ENCODE data around the gene SIX1. TPM values are rescaled to one million over a fixed set of nuclear protein-coding genes. Genes with fewer than 3 reads are reported as not detected.

SIX1 gene
- total and polyA plus RNA-seq, 2 of the 13 experiments (the other 11 are each of a cell fraction or from before 2014, with no cell fraction given), result 1.7 to 6.5 TPM

- H3K4me3 ChIP-seq (replicated peaks in 1 of 3; ENCODE audit: insufficient read depth in 1 of 3, low read depth in 2 of 3, low read length in 3 of 3), result no peak overlapping the region
- H3K4me2 ChIP-seq (ENCODE audit: low read depth, low read length), result peak overlapping the region; percentile 41; the same call in 1 of the 2 replicates
- H2AFZ ChIP-seq (ENCODE audit: low read length), result no peak overlapping the region
- no peaks in the 10 kb centered on the region for H4K20me1 ChIP-seq (ENCODE audit: insufficient read depth, low read length)
- no peak overlapping the region for H3K27ac ChIP-seq (ENCODE audit: extremely low read length, insufficient read depth, low read length)
- in situ Hi-C loops (cut with HindIII; ENCODE audit: extremely low pct_ligation_motif_present, low pct_unique_long_range_greater_than_20kb), result loop anchor here (5.0 kb wide), 1 partner anchor 64 kb away; the partner anchor contains the start of gene SIX4
- BruUV-seq (replicated peaks), result no TSS peak
- H3K79me2 ChIP-seq (ENCODE audit: insufficient read depth, low read length), result no peaks in the 10 kb centered on the region
- CTCF ChIA-PET (ENCODE audit: low intra/inter-chr PET ratio, low total read pairs), result no interaction called here
- peaks cover 1 to 15% of the 10 kb centered on the region in 2 experiments; a peak in 4 of 5 replicates for H3K27me3 ChIP-seq (ENCODE audit: control insufficient read depth in 1 of 2, insufficient read depth in 2 of 2, low read length in 2 of 2)
- 83% methylated on average over 10 of the region's 10 CpGs for WGBS (ENCODE audit: low lambda C conversion rate)
- no peak for DNase-seq (ENCODE audit: low spot score)
- intact Hi-C loops (cut with micrococcal nuclease; ENCODE audit: unreplicated experiment), result no loop called here
- H3K9me3 ChIP-seq (ENCODE audit: low read length), result no peaks in the 10 kb centered on the region
- H3K9ac ChIP-seq (ENCODE audit: insufficient read depth, low read depth, low read length), result no peak overlapping the region
- H3K4me1 ChIP-seq (ENCODE audit: insufficient read depth, low read length), result peaks cover 50% of the 10 kb centered on the region
- no peak for ATAC-seq
- no peak for FAIRE-seq
- H3K36me3 ChIP-seq (replicated peaks in 1 of 2; ENCODE audit: control insufficient read depth in 1 of 2, insufficient read depth in 2 of 2, low read length in 2 of 2), result no peaks in the 10 kb centered on the region
- POLR2A ChIA-PET, result interaction anchor here (1.1 to 1.5 kb wide), 3 partner anchors 64 to 322 kb away, joined by 3 to 6 read pairs (median 3); partner anchors contain the start of genes SIX4 and TRMT5
- no peak for TF ChIP-seq ZNF280B (CRISPR knock-in tag; IDR thresholded peaks at IDR 0.05; ENCODE audit: borderline replicate concordance)
- no peak for TF ChIP-seq ZNF569 (CRISPR knock-in tag; IDR thresholded peaks at IDR 0.05; ENCODE audit: borderline replicate concordance)
- TF ChIP-seq ZNF737 (CRISPR knock-in tag; IDR thresholded peaks at IDR 0.05; ENCODE audit: borderline replicate concordance), result no peak
These were observed 9.0 kb upstream of the SIX1 start for GRCh38 chr14:60658211-60658690.
